ENCODE results near the gene LGALSL. TPM values are rescaled to one million over a fixed set of nuclear protein-coding genes. Genes with fewer than 3 reads are reported as not detected.

The LGALSL gene
- total RNA-seq, 1 experiment from 2014 or later: 14.2 TPM

DNA sequence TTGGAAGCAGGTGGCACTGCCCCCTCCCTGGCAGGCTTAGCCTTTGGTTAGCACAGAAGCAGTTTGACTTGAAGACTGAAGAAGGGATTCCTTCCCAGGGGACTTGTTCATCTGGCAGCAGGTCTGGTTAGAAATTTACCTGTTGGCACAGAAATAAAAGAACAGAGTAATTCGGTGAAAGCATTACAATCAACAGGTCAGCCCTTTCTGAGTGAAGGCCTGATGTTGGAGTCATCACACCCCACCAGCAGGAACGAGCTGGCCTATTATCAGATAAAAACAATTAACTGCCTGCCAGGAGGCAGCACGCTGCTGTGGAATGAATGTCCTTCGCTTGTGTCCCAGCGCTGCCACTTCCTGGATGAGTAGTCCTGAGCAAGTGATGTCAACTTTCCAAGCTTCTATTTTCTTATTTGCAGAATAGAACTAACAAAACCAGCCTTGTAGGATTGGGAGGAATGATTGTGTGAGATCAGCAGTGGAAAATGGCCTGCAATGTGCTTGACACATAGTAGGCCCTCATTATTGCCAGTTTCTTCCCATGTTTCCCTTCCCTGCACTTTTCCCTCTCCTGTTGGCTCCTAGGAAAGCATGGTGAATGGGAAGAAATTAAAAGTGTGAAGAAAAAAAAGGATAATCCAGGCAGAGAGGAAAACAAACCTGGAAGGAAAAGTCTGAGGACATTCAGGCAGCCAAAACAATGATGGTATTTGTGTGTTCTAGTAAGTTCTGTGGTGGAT, 29.0 kb downstream of the LGALSL start:
- ChIA-PET CTCF (interaction anchor here (1.2 to 3.2 kb wide), 2 partner anchors 41 to 152 kb away, joined by 3 to 7 read pairs; partner anchors contain the start of gene AFTPH), POLR2A (no interaction called here), RAD21 (ENCODE audit: low non-redundant PET in 1 of 2, low total read pairs in 2 of 2, uncharacterized antibody in 2 of 2, unreplicated experiment in 2 of 2) (no interaction called here)
- peaks cover 0 to 5% of the 10 kb centered on the region in 2 experiments; a peak in 1 of 4 replicates for H3K4me1 ChIP-seq (ENCODE audit: control insufficient read depth in 1 of 2, insufficient read depth in 2 of 2, low read length in 2 of 2)
- no peaks in the 10 kb centered on the region for H3K79me2 ChIP-seq (ENCODE audit: insufficient read depth, low read length)
- H3K27me3 ChIP-seq (ENCODE audit: insufficient read depth, low read length): no peaks in the 10 kb centered on the region; the same call in 1 of the 2 replicates
- H3K9me3 ChIP-seq (ENCODE audit: control insufficient read depth in 1 of 2, insufficient read depth in 1 of 2, low read depth in 1 of 2, low read length in 2 of 2): no peaks in the 10 kb centered on the region
- TF ChIP-seq ELF1 (IDR thresholded peaks at IDR 0.05; ENCODE audit: borderline replicate concordance, low read depth): 0 out of 2 replicates have a peak, but pooled peaks have one; percentile 20
- TF ChIP-seq RAD21 (IDR thresholded peaks at IDR 0.05; ENCODE audit: low read depth): 0 out of 2 replicates have a peak, but pooled peaks have one; percentile 21
- TF ChIP-seq POLR2AphosphoS5 (IDR thresholded peaks at IDR 0.05; ENCODE audit: low read depth, low read length): no peak
- intact Hi-C loops (cut with micrococcal nuclease): no loop called here
- no peak overlapping the region for H3K4me2 ChIP-seq (ENCODE audit: low read length)
- H3K36me3 ChIP-seq (ENCODE audit: control insufficient read depth in 1 of 2, insufficient read depth in 2 of 2, low read length in 2 of 2): no peaks in the 10 kb centered on the region
- no peaks in the 10 kb centered on the region for H4K20me1 ChIP-seq (ENCODE audit: insufficient read depth)
- no peak overlapping the region for H2AFZ ChIP-seq (ENCODE audit: low read depth, low read length, poor library complexity, severe bottlenecking)
- H3K4me3 ChIP-seq (replicated peaks in 1 of 2; ENCODE audit: low read depth in 1 of 2, low read length in 2 of 2): no peak overlapping the region
- peak; percentile 40; the same call in 1 of the 2 replicates for ATAC-seq
- BruUV-seq (replicated peaks): no TSS peak
- no peak for DNase-seq (ENCODE audit: low read depth, low spot score)
- H3K9me2 ChIP-seq (ENCODE audit: insufficient read depth): no peaks in the 10 kb centered on the region
- no peak overlapping the region for H3K9ac ChIP-seq (ENCODE audit: low read length)
- no peak overlapping the region for H3K27ac ChIP-seq (ENCODE audit: low read depth, low read length)

DNA sequence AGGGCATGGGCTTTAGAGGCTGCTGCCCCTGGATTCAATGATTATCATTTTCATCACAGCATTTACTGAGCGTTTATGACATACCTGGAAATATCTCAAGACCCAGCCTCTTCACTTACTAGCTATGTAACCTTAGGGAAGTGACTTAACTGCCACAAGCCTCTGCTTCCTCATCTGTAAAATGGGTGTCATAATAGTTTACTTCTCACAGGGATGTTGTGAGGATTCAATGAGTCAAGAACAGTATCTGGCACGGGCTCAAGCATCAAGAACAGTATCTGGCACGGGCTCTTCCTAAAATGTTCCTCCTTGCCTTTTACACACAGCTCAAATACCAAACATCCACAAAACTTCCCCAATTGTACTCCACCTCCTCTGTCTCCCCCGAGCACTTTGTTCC, 31.4 kb downstream of the LGALSL start:
- POLR2A ChIA-PET: no interaction called here
- Histone ChIP-seq H4K20me1 (ENCODE audit: insufficient read depth) (no peaks in the 10 kb centered on the region), H3K27ac (ENCODE audit: low read depth, low read length) (no peak overlapping the region), H3K9me2 (ENCODE audit: insufficient read depth) (no peaks in the 10 kb centered on the region), H3K27me3 (ENCODE audit: insufficient read depth, low read length) (no peaks in the 10 kb centered on the region; the same call in 1 of the 2 replicates), H3K36me3 (ENCODE audit: control insufficient read depth in 1 of 2, insufficient read depth in 2 of 2, low read length in 2 of 2) (no peaks in the 10 kb centered on the region), H3K79me2 (ENCODE audit: insufficient read depth, low read length) (no peaks in the 10 kb centered on the region), H3K4me3 (replicated peaks in 1 of 2; ENCODE audit: low read depth in 1 of 2, low read length in 2 of 2) (no peak overlapping the region), H3K9me3 (ENCODE audit: control insufficient read depth in 1 of 2, insufficient read depth in 1 of 2, low read depth in 1 of 2, low read length in 2 of 2) (no peaks in the 10 kb centered on the region), H3K4me1 (ENCODE audit: control insufficient read depth in 1 of 2, insufficient read depth in 2 of 2, low read length in 2 of 2) (peaks cover 0 to 4% of the 10 kb centered on the region in 2 experiments; a peak in 1 of 4 replicates), H2AFZ (ENCODE audit: low read depth, low read length, poor library complexity, severe bottlenecking) (no peak overlapping the region), H3K4me2 (ENCODE audit: low read length) (no peak overlapping the region), H3K9ac (ENCODE audit: low read length) (no peak overlapping the region)
- no TSS peak for BruUV-seq (replicated peaks)
- DNase-seq (ENCODE audit: low read depth, low spot score): no peak
- no peak for TF ChIP-seq CEBPB (IDR thresholded peaks at IDR 0.05; ENCODE audit: low read depth)
- TF ChIP-seq JUND (IDR thresholded peaks at IDR 0.05): no peak
- RAD21 ChIA-PET (ENCODE audit: low non-redundant PET in 1 of 2, low total read pairs in 2 of 2, uncharacterized antibody in 2 of 2, unreplicated experiment in 2 of 2): no interaction called here
- CTCF ChIA-PET: interaction anchor here (1.7 kb wide), 1 partner anchor 436 kb away, joined by 5 read pairs; no protein-coding TSS in a partner anchor
- no peak for ATAC-seq
- intact Hi-C loops (cut with micrococcal nuclease): no loop called here

Measured in HCT116 (cell line).